A549 (cell line): Measurements from ENCODE around the gene SLC2A6. TPM values are rescaled to one million over a fixed set of nuclear protein-coding genes. Genes with fewer than 3 reads are reported as not detected.
A peak's percentile ranks its signal among the peaks of the same experiment; 100 is the strongest.

Experiments
- BCL3 ChIP-seq: fragments of >200 bp; sonication (Bioruptor Twin); formaldehyde crosslinking; IDR thresholded peaks from 3 replicates; pipeline ENCODE4 v1.6.1; 2016
- BHLHE40 ChIP-seq: IDR thresholded peaks from 2 replicates; pipeline ENCODE4 v1.6.1; 2012; ENCODE audit warnings: low read depth, low read length, inconsistent platforms
- CBX2 ChIP-seq: fragments of 200-600 bp; sonication (generic); IDR thresholded peaks from 2 replicates; pipeline ENCODE4 v1.6.1; 2016; ENCODE audit warnings: low read depth, mild to moderate bottlenecking, borderline replicate concordance
- CBX8 ChIP-seq: fragments of 200-600 bp; sonication (generic); IDR thresholded peaks from 2 replicates; pipeline ENCODE4 v1.6.1; 2016
- CEBPB ChIP-seq, 2 experiments: fragments of >200 bp in 1 of 2; sonication (Bioruptor Twin) in 1 of 2; formaldehyde crosslinking in 1 of 2; IDR thresholded peaks; 2 replicates each; pipeline ENCODE4 v1.6.1; 2012 to 2016
- CHD2 ChIP-seq: fragments of 150-350 bp; IDR thresholded peaks from 2 replicates; pipeline ENCODE4 v1.6.1; 2014; ENCODE audit warnings: low read length; ENCODE audit not compliant: partially characterized antibody
- CHD4 ChIP-seq: fragments of 200-600 bp; sonication (generic); IDR thresholded peaks from 2 replicates; pipeline ENCODE4 v1.6.1; 2016; ENCODE audit warnings: antibody characterized with exemption, mild to moderate bottlenecking, borderline replicate concordance
- CTCF ChIP-seq: fragments of >200 bp; sonication (Bioruptor Twin); formaldehyde crosslinking; IDR thresholded peaks from 3 replicates; pipeline ENCODE4 v1.5.1; 2016
- E2F6 ChIP-seq: IDR thresholded peaks from 2 replicates; pipeline ENCODE4 v1.6.1; 2012; ENCODE audit warnings: low read depth, borderline replicate concordance
- EHF ChIP-seq: fragments of 250-450 bp; sonication (Bioruptor Pico); IDR thresholded peaks from 2 replicates; pipeline ENCODE4 v1.5.0; 2020; ENCODE audit warnings: mild to moderate bottlenecking
- ELK1 ChIP-seq: fragments of 150-350 bp; IDR thresholded peaks from 2 replicates; pipeline ENCODE4 v1.6.1; 2014; ENCODE audit warnings: low read depth, mild to moderate bottlenecking, low read length
- ESRRA ChIP-seq: fragments of 150-350 bp; IDR thresholded peaks from 2 replicates; pipeline ENCODE4 v1.6.1; 2014; ENCODE audit warnings: mild to moderate bottlenecking, low read length, borderline replicate concordance
- FOXS1 ChIP-seq: fragments of 250-450 bp; sonication (Bioruptor Pico); IDR thresholded peaks from 2 replicates; pipeline ENCODE4 v1.5.0; 2020; ENCODE audit warnings: mild to moderate bottlenecking, moderate library complexity
- HES2 ChIP-seq: fragments of >200 bp; sonication (Bioruptor Twin); formaldehyde crosslinking; IDR thresholded peaks from 2 replicates; pipeline ENCODE4 v1.6.1; 2016
- HEYL ChIP-seq: fragments of 250-450 bp; sonication (Bioruptor Pico); IDR thresholded peaks from 2 replicates; pipeline ENCODE4 v1.8.0; 2021; ENCODE audit warnings: mild to moderate bottlenecking, moderate library complexity
- HOXA7 ChIP-seq: fragments of 250-450 bp; sonication (Bioruptor Pico); IDR thresholded peaks from 2 replicates; pipeline ENCODE4 v1.5.0; 2020; ENCODE audit warnings: mild to moderate bottlenecking, moderate library complexity
- HOXB5 ChIP-seq: fragments of 250-450 bp; sonication (Bioruptor Pico); IDR thresholded peaks from 2 replicates; pipeline ENCODE4 v1.5.0; 2020; ENCODE audit warnings: mild to moderate bottlenecking, moderate library complexity
- JUN ChIP-seq, 2 experiments: fragments of >200 bp; sonication (Bioruptor Twin); formaldehyde crosslinking; IDR thresholded peaks; 2 replicates in 1 of 2; 3 replicates in 1 of 2; pipeline ENCODE4 v1.6.1; 2016 to 2017
- KDM1A ChIP-seq: fragments of 200-600 bp; sonication (generic); IDR thresholded peaks from 2 replicates; pipeline ENCODE4 v1.6.1; 2016; ENCODE audit warnings: low read depth, mild to moderate bottlenecking
- NFE2L2 ChIP-seq: fragments of 150-350 bp; conservative IDR thresholded peaks from 2 replicates; pipeline ENCODE4 v1.6.1; 2014; ENCODE audit warnings: low read length
- NR3C1 ChIP-seq: fragments of >200 bp; sonication (Bioruptor Twin); formaldehyde crosslinking; IDR thresholded peaks from 3 replicates; pipeline ENCODE4 v1.6.1; 2017
- PHF8 ChIP-seq: fragments of 200-600 bp; sonication (generic); IDR thresholded peaks from 2 replicates; pipeline ENCODE4 v1.6.1; 2016; ENCODE audit warnings: low read depth, mild to moderate bottlenecking, antibody characterized with exemption, moderate library complexity, borderline replicate concordance
- RCOR1 ChIP-seq: fragments of 150-350 bp; IDR thresholded peaks from 2 replicates; pipeline ENCODE4 v1.6.1; 2014; ENCODE audit warnings: antibody characterized with exemption, low read length, low read depth
- SMC3 ChIP-seq: fragments of >200 bp; sonication (Bioruptor Twin); formaldehyde crosslinking; IDR thresholded peaks from 3 replicates; pipeline ENCODE4 v1.6.1; 2018; ENCODE audit warnings: inconsistent platforms
- SREBF2 ChIP-seq: fragments of 450-650 bp; IDR thresholded peaks from 2 replicates; pipeline ENCODE4 v1.6.1; 2014; ENCODE audit warnings: mild to moderate bottlenecking, moderate library complexity
- ZC3H11A ChIP-seq: fragments of 450-650 bp; IDR thresholded peaks from 2 replicates; pipeline ENCODE4 v1.6.1; 2014; ENCODE audit warnings: antibody characterized with exemption, mild to moderate bottlenecking
- ZNF302 ChIP-seq: fragments of 250-450 bp; sonication (Bioruptor Pico); IDR thresholded peaks from 2 replicates; pipeline ENCODE4 v1.9.0; 2021; ENCODE audit warnings: inconsistent platforms, mild to moderate bottlenecking, moderate library complexity
- ZSCAN20 ChIP-seq: fragments of 250-450 bp; sonication (Bioruptor Pico); IDR thresholded peaks from 2 replicates; pipeline ENCODE4 v1.8.0; 2022; ENCODE audit warnings: mild to moderate bottlenecking, moderate library complexity
- polyA plus RNA-seq, 4 experiments: library from polyadenylated mRNA; depleted of rRNA in 3 of 4; stranded (reverse); fragments of >200 nt; fragmentation: RNase III in 1 of 4; extraction: RNeasy Plus Mini Kit Qiagen cat#74134 plus additional on column Dnase treatment in 1 of 4; gene quantifications; 2 replicates in 3 of 4; 3 replicates in 1 of 4; pipeline ENCODE4 v1.2.3, GENCODE V29; 2011 to 2017

Gene SLC2A6
- polyA plus RNA-seq, 2 of the 4 experiments (the other 2 are of a cell fraction), result 3.7 to 20.5 TPM

- TF ChIP-seq BCL3 (peak; percentile 45; the same call in 1 of the 3 replicates), HOXA7 (CRISPR knock-in tag) (no peak), ESRRA (no peak), BHLHE40 (no peak), CTCF (no peak), HEYL (CRISPR knock-in tag) (no peak), EHF (no peak), NR3C1 (no peak), JUN (IDR thresholded peaks at IDR 0.05) (peak in 1 of 2 experiments; percentile 54; a peak in 2 of 5 replicates), PHF8 (no peak), NFE2L2 (no peak), ZC3H11A (no peak), SREBF2 (no peak), ZNF302 (no peak), KDM1A (no peak), SMC3 (no peak), CHD2 (no peak), HOXB5 (no peak), ZSCAN20 (CRISPR knock-in tag) (no peak), CEBPB (IDR thresholded peaks at IDR 0.05) (no peak), HES2 (no peak), ELK1 (no peak), E2F6 (peak; percentile 88), FOXS1 (CRISPR knock-in tag) (no peak), CBX8 (no peak), RCOR1 (no peak), CBX2 (no peak), CHD4 (no peak)
Measured at GRCh38 chr9:133478851-133479711, at the start of gene SLC2A6 (continued).
